Left renal cortex interstitium (tissue), 4 donors: ENCODE measurements around the gene ABCB6. TPM values are rescaled to one million over a fixed set of nuclear protein-coding genes. Genes with fewer than 3 reads are reported as not detected.

ENCODE experiments used
- DNase-seq, 4 donors: peaks; one replicate each; pipeline ENCODE4 v3.0.0-alpha.2; 2013; ENCODE audit warnings: low read depth in 4 of 4, low spot score in 2 of 4, missing footprints in 1 of 4
- polyA plus RNA-seq, 4 donors: library from polyadenylated mRNA; unstranded; fragments of 120-200 nt; gene quantifications; one replicate each; pipeline ENCODE4 v1.2.1, GENCODE V29; 2013; ENCODE audit not compliant: insufficient read length in 4 of 4

The ABCB6 gene
- polyA plus RNA-seq, 4 donors = 34.8 to 50.4 (median 35.0) TPM

GRCh38 chr2:219174146-219174545 lies 44.6 kb downstream of the ABCB6 start:
- DNase-seq = no peak

- no peak for DNase-seq
Measured at GRCh38 chr2:219173176-219173575, 45.6 kb downstream of the ABCB6 start.

- no peak for DNase-seq
Measured at GRCh38 chr2:219172231-219173154, 46.3 kb downstream of the ABCB6 start.

GRCh38 chr2:219171231-219171651 lies 47.5 kb downstream of the ABCB6 start:
- peak in 2 of 4 donors; percentile 8 to 31 for DNase-seq

GRCh38 chr2:219169930-219170654 lies 48.7 kb downstream of the ABCB6 start, which contains the start of gene SLC23A3:
TSS of gene SLC23A3 (minus strand) at chr2:219170029. CDS start at chr2:219169984, 45 bp downstream.
- DNase-seq = no peak

- DNase-seq = no peak
Measured at GRCh38 chr2:219168932-219169331, 49.8 kb downstream of the ABCB6 start.

GRCh38 chr2:219168526-219168925 lies 50.2 kb downstream of the ABCB6 start:
- DNase-seq = no peak

GRCh38 chr2:219167997-219168396 lies 50.8 kb downstream of the ABCB6 start:
- no peak for DNase-seq

- no peak for DNase-seq
Measured at GRCh38 chr2:219165058-219165911, 53.5 kb downstream of the ABCB6 start.

GRCh38 chr2:219163156-219163555 lies 55.6 kb downstream of the ABCB6 start:
- no peak for DNase-seq

GRCh38 chr2:219161097-219161496 lies 57.7 kb downstream of the ABCB6 start:
- no peak for DNase-seq

- DNase-seq = peak in 3 of 4 donors; percentile 85 to 90 (median 89)
Measured at GRCh38 chr2:219160186-219161017, 58.4 kb downstream of the ABCB6 start, which contains the start of gene NHEJ1. TSS of gene NHEJ1 (minus strand) at chr2:219160815. CDS start at chr2:219158362, 2,453 bp downstream.

Other genes with a start within 250 kb of the ABCB6 start
- gene FEV, start 233.8 kb downstream of the ABCB6 start, polyA plus RNA-seq = under 1 TPM in 1 of 4 donors, not detected in 3; 0.13 TPM
- gene CRYBA2, start 225.5 kb downstream of the ABCB6 start, polyA plus RNA-seq = not detected
- gene CFAP65, start 177.4 kb downstream of the ABCB6 start, polyA plus RNA-seq = under 1 TPM; 0.24 to 0.73 (median 0.34) TPM
- gene IHH, start 158.0 kb downstream of the ABCB6 start, polyA plus RNA-seq = 1 to 10 TPM; 1.7 to 2.7 (median 1.8) TPM
- gene NHEJ1, start 58.1 kb downstream of the ABCB6 start, polyA plus RNA-seq = 10 to 100 TPM; 17.5 to 20.3 (median 19.8) TPM
- 10 to 100 TPM; 10.8 to 30.1 (median 20.6) TPM for gene SLC23A3, start 48.9 kb downstream of the ABCB6 start, polyA plus RNA-seq
- gene CNPPD1, start 42.0 kb downstream of the ABCB6 start, polyA plus RNA-seq = 10 to 100 TPM; 61.9 to 75.0 (median 65.2) TPM
- 100 to 1,000 TPM; 106 to 125 (median 120) TPM for gene RETREG2, start 40.7 kb downstream of the ABCB6 start, polyA plus RNA-seq
- gene ZFAND2B, start 12.2 kb downstream of the ABCB6 start, polyA plus RNA-seq = 10 to 100 TPM; 34.0 to 51.5 (median 43.8) TPM
- 10 to 100 TPM; 39.7 to 46.4 (median 42.8) TPM for gene ATG9A, start 10.7 kb upstream of the ABCB6 start, polyA plus RNA-seq
- 10 to 100 TPM; 36.0 to 86.5 (median 60.2) TPM for gene ANKZF1, start 10.8 kb upstream of the ABCB6 start, polyA plus RNA-seq
- gene GLB1L, start 26.5 kb upstream of the ABCB6 start, polyA plus RNA-seq = 10 to 100 TPM; 16.5 to 24.9 (median 24.1) TPM
- 10 to 100 TPM; 37.9 to 44.0 (median 41.0) TPM for gene STK16, start 26.5 kb upstream of the ABCB6 start, polyA plus RNA-seq
- under 1 TPM; 0.49 to 0.94 (median 0.86) TPM for gene TUBA4B, start 34.3 kb upstream of the ABCB6 start, polyA plus RNA-seq
- 10 to 100 TPM; 31.7 to 39.1 (median 33.6) TPM for gene TUBA4A, start 35.0 kb upstream of the ABCB6 start, polyA plus RNA-seq
- gene DNAJB2, start 60.4 kb upstream of the ABCB6 start, polyA plus RNA-seq = 10 to 100 TPM; 68.5 to 91.1 (median 75.5) TPM
- gene PTPRN, start 90.4 kb upstream of the ABCB6 start, polyA plus RNA-seq = under 1 TPM; 0.16 to 0.57 (median 0.22) TPM
- not detected for gene RESP18, start 113.8 kb upstream of the ABCB6 start, polyA plus RNA-seq
- gene DNPEP, start 169.0 kb upstream of the ABCB6 start, polyA plus RNA-seq = 10 to 100 TPM; 54.3 to 73.8 (median 69.2) TPM
- gene DES, start 199.4 kb upstream of the ABCB6 start, polyA plus RNA-seq = 1 to 10 TPM; 7.4 to 9.3 (median 8.1) TPM
- 10 to 100 TPM; 10.7 to 18.1 (median 14.7) TPM for gene SPEG, start 215.9 kb upstream of the ABCB6 start, polyA plus RNA-seq